Activated CD4-positive, alpha-beta T cell treated with anti-CD3 and anti-CD28 coated beads, Interleukin-2, amount 10 ng/mL, durations not matched to agents 7 days and 5 days (primary cell): ENCODE results near the gene GNPAT. TPM values are rescaled to one million over a fixed set of nuclear protein-coding genes. Genes with fewer than 3 reads are reported as not detected.

Experiments
- CTCF ChIA-PET: fragments of 350-600 bp; sonication (Branson Sonifier 250); formaldehyde crosslinking; loops from one replicate; lab custom pipeline; 2021; ENCODE audit warnings: antibody characterized with exemption; lab: Charles Lee
- POLR2A ChIA-PET: fragments of 350-600 bp; sonication (Branson Sonifier 250); formaldehyde crosslinking; loops from one replicate; lab custom pipeline; 2021; ENCODE audit warnings: antibody characterized with exemption; lab: Charles Lee
- DNase-seq: peaks from one replicate; pipeline ENCODE4 v3.0.0-alpha.2; 2020
- H3K27ac Mint-ChIP-seq: one replicate; pipeline ENCODE4 v1.8.0; 2021; ENCODE audit warnings: mild to moderate bottlenecking, moderate library complexity, mixed read lengths
- H3K27me3 Mint-ChIP-seq: one replicate; pipeline ENCODE4 v1.8.0; 2021; ENCODE audit warnings: mixed read lengths
- H3K36me3 Mint-ChIP-seq: one replicate; pipeline ENCODE4 v1.8.0; 2021; ENCODE audit warnings: low read depth, mixed read lengths
- H3K4me1 Mint-ChIP-seq: one replicate; pipeline ENCODE4 v1.8.0; 2021; ENCODE audit warnings: mixed read lengths
- H3K4me3 Mint-ChIP-seq: one replicate; pipeline ENCODE4 v1.8.0; 2021; ENCODE audit warnings: mild to moderate bottlenecking, moderate library complexity, mixed read lengths
- H3K9me3 Mint-ChIP-seq: one replicate; pipeline ENCODE4 v1.8.0; 2021; ENCODE audit warnings: mixed read lengths
- total RNA-seq, 2 experiments: library from RNA; stranded (reverse); gene quantifications; one replicate each; pipeline ENCODE4 v1.2.3, GENCODE V29; 2021

GNPAT gene
- total RNA-seq, 2 experiments from 2014 or later: 38.6 to 40.1 TPM

- DNase-seq: no peak
- Mint-ChIP-seq H3K27me3 (peaks cover 2% of the 10 kb centered on the region), H3K4me1 (peaks cover 3% of the 10 kb centered on the region), H3K9me3 (no peaks in the 10 kb centered on the region), H3K36me3 (no peaks in the 10 kb centered on the region), H3K4me3 (no peak overlapping the region), H3K27ac (no peak overlapping the region)
- ChIA-PET POLR2A (no interaction called here), CTCF (interaction anchor here (1.5 kb wide), 1 partner anchor 15 kb away, joined by 4 read pairs; no protein-coding TSS in a partner anchor)
These were observed 72.6 kb downstream of the GNPAT start for GRCh38 chr1:231313661-231314060.

GRCh38 chr1:231315887-231316286, 74.9 kb downstream of the GNPAT start:
- H3K9me3 Mint-ChIP-seq: no peaks in the 10 kb centered on the region
- H3K27me3 Mint-ChIP-seq: peaks cover 2% of the 10 kb centered on the region
- DNase-seq: peak; percentile 39
- POLR2A ChIA-PET: no interaction called here
- no peak overlapping the region for H3K27ac Mint-ChIP-seq
- CTCF ChIA-PET: interaction anchor here (0.6 to 3.0 kb wide), 11 partner anchors 11 to 1515 kb away, joined by 3 to 14 read pairs (median 3); partner anchors contain the start of genes EXOC8 and SPRTN
- no peak overlapping the region for H3K4me3 Mint-ChIP-seq
- no peaks in the 10 kb centered on the region for H3K36me3 Mint-ChIP-seq
- peaks cover 3% of the 10 kb centered on the region for H3K4me1 Mint-ChIP-seq

DNA sequence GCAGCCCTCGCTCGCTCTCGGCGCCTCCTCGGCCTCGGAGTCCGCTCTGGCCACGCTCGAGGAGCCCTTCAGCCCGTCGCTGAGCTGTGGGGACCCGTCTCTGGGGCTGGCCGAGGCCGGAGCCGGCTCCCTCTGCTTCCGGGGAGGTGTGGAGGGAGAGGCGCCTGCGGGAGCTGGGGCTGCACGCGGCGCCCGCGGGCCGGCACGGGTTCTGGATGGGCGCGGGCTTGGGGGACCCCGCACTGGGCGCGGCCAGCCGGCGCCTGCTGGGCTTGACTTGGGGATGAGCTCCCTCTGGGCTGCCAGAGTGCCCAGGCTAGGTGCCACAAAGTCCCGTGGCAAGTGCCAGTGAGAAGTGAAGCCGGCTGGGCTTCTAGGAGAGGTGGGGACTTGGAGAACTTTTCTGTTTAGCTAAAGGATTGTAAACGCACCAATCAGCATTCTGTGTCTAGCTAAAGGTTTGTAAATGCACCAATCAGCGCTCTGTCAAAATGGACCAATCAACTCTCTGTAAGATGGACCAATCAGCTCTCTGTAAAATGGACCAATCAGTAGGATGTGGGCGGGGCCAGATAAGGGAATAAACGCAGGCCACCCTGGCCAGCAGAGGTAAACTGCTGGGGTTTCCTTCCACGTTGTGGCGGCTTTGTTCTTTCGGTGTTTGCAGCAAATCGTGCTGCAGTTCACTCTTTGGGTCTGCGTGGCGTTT, 76.4 kb downstream of the GNPAT start:
- Mint-ChIP-seq H3K36me3 (no peaks in the 10 kb centered on the region), H3K27me3 (peaks cover 2% of the 10 kb centered on the region), H3K4me3 (no peak overlapping the region), H3K4me1 (peaks cover 3% of the 10 kb centered on the region), H3K27ac (no peak overlapping the region), H3K9me3 (no peaks in the 10 kb centered on the region)
- no peak for DNase-seq
- POLR2A ChIA-PET: no interaction called here
- CTCF ChIA-PET: interaction anchor here (1.1 to 3.0 kb wide), 3 partner anchors 9 to 21 kb away, joined by 3 to 14 read pairs (median 4); partner anchors contain the start of genes EXOC8 and SPRTN

DNA sequence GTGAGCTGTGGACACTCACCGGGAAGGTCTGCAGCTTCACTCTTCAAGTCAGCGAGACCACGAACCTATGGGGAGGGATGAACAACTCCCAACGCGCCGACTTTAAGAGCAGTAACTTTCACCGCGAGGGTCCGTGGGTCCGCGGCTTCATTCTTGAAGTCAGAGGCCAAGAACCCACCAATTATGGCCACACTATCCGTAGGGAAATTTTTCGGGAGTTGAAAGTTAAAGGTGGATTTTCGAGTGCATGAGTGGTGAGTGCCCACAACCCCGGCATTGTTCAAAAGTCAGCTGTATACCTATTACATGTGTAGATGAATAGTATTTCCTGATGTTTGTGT, 77.0 kb downstream of the GNPAT start:
- POLR2A ChIA-PET: no interaction called here
- DNase-seq: no peak
- H3K9me3 Mint-ChIP-seq: no peaks in the 10 kb centered on the region
- peaks cover 2% of the 10 kb centered on the region for H3K27me3 Mint-ChIP-seq
- no peak overlapping the region for H3K4me3 Mint-ChIP-seq
- H3K36me3 Mint-ChIP-seq: no peaks in the 10 kb centered on the region
- H3K4me1 Mint-ChIP-seq: peaks cover 3% of the 10 kb centered on the region
- CTCF ChIA-PET: interaction anchor here (1.1 to 3.0 kb wide), 2 partner anchors 20 to 40 kb away, joined by 3 to 14 read pairs; partner anchors contain the start of genes EXOC8 and SPRTN
- H3K27ac Mint-ChIP-seq: no peak overlapping the region

DNA sequence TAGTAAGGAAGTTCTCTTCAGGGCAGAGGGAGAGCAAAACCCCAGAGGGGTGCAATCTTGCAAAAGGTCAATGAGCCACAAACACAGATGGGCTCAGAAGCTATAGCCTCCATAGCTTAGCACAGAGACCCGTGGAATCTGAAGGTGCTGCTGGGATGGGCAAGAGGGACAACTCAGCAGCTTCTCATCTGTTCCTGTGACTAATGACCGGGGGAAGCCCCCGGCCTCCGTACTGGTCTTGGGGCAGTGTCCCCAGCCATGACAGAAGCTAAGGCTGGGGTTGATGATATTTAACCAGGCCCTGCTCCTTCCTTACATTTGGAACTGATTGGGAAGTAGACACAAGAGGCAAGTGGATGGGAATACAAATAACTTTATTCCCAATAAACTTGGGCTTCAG, 77.6 kb downstream of the GNPAT start:
- Mint-ChIP-seq H3K4me3 (no peak overlapping the region), H3K4me1 (peaks cover 3% of the 10 kb centered on the region), H3K9me3 (no peaks in the 10 kb centered on the region), H3K36me3 (no peaks in the 10 kb centered on the region), H3K27ac (no peak overlapping the region), H3K27me3 (no peaks in the 10 kb centered on the region)
- ChIA-PET CTCF (interaction anchor here (1.1 kb wide), 1 partner anchor 41 kb away, joined by 3 read pairs; no protein-coding TSS in a partner anchor), POLR2A (no interaction called here)
- DNase-seq: no peak

DNA sequence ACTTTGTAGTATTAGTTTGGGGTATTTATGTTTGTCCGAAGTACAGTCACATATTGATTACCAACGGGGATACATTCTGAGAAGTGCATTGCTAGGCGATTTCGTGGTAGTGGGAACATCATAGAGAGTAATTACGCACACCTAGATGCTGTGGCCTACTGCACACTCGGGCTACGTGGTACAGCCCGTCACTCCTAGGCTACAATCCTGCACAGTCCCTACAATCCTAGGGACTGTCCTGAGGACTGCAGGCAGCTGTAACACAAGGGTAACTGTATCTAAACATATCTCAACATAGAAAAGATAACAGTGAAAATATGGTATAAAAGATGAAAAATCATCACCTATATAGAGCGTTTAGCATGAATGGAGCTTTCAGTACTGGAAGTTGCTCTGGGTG, 78.1 kb downstream of the GNPAT start:
- Mint-ChIP-seq H3K4me3 (no peak overlapping the region), H3K27me3 (no peaks in the 10 kb centered on the region), H3K9me3 (no peaks in the 10 kb centered on the region), H3K4me1 (peaks cover 3% of the 10 kb centered on the region), H3K36me3 (no peaks in the 10 kb centered on the region), H3K27ac (no peak overlapping the region)
- DNase-seq: no peak
- CTCF ChIA-PET: interaction anchor here (1.1 kb wide), 1 partner anchor 41 kb away, joined by 3 read pairs; no protein-coding TSS in a partner anchor
- POLR2A ChIA-PET: no interaction called here

DNA sequence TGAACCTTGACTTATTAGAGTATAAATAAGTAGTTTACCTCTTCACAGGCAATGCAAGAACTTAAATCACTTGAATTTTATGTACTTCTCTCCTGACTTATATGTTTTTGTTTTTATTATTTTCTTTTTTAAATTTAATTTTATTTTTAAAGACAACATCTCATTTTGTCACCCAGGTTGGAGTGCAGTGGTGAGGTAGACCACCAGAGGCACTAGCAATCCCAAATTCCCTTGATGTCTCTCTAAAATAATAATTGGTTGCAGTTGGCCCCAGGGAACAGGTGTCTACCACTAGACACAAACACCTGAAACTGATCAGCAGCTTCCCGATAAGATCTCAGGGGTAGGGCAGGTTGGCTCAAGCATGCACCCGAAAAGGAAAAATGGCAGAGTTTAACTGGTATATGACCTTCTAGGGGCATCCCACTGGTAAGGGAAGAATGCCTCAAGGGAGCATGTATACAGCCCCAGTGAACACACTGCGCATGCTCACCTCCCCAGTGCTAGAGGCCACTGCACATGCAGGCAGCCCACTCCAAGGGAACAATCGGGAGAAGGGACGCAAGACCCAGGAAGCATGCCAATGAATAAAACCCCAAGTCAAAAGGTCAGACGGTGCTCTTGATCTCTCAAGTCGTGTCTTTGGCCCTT, 82.0 kb downstream of the GNPAT start:
- DNase-seq: no peak
- no peak overlapping the region for H3K27ac Mint-ChIP-seq
- CTCF ChIA-PET: no interaction called here
- POLR2A ChIA-PET: no interaction called here
- H3K4me1 Mint-ChIP-seq: no peaks in the 10 kb centered on the region
- H3K4me3 Mint-ChIP-seq: no peak overlapping the region
- H3K9me3 Mint-ChIP-seq: no peaks in the 10 kb centered on the region
- no peaks in the 10 kb centered on the region for H3K36me3 Mint-ChIP-seq
- no peaks in the 10 kb centered on the region for H3K27me3 Mint-ChIP-seq

DNA sequence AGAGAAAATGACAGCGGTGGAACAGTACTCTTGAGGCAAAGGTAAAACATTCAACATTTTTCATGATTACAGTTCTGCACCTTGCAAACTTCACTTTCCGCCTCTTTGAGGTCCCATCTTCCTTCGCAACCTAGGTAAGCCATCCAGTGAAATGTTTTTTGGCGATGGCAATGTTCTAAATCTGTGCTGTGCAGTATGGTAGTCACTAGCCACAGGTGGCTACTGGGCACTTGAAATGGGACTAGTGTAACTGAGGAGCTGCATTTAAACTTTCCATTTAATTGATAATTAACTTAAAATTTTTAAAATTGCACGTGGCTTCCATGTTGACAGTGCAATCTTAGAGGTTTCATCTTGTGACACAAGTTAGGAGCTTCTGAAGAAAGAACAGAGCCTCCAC, 83.6 kb downstream of the GNPAT start:
- CTCF ChIA-PET: interaction anchor here (1.2 to 1.5 kb wide), 2 partner anchors 11 to 13 kb away, joined by 4 read pairs; partner anchors contain the start of genes EXOC8 and SPRTN
- no peaks in the 10 kb centered on the region for H3K9me3 Mint-ChIP-seq
- POLR2A ChIA-PET: no interaction called here
- H3K27ac Mint-ChIP-seq: no peak overlapping the region
- H3K36me3 Mint-ChIP-seq: no peaks in the 10 kb centered on the region
- no peaks in the 10 kb centered on the region for H3K27me3 Mint-ChIP-seq
- no peak overlapping the region for H3K4me3 Mint-ChIP-seq
- DNase-seq: no peak
- H3K4me1 Mint-ChIP-seq: peaks cover 2% of the 10 kb centered on the region

GRCh38 chr1:231326248-231326647, 85.2 kb downstream of the GNPAT start:
- Mint-ChIP-seq H3K4me1 (peaks cover 4% of the 10 kb centered on the region), H3K9me3 (no peaks in the 10 kb centered on the region), H3K27ac (no peak overlapping the region), H3K27me3 (no peaks in the 10 kb centered on the region), H3K4me3 (no peak overlapping the region), H3K36me3 (no peaks in the 10 kb centered on the region)
- ChIA-PET CTCF (interaction anchor here (0.7 kb wide), 2 partner anchors 9 to 224 kb away, joined by 3 to 4 read pairs; no protein-coding TSS in a partner anchor), POLR2A (no interaction called here)
- DNase-seq: no peak

Other genes starting within 250 kb of the GNPAT start
- 1 to 10 TPM; 5.0 to 5.5 TPM for gene FAM89A, start 201.0 kb upstream of the GNPAT start, total RNA-seq
- gene TRIM67, start 79.2 kb upstream of the GNPAT start, total RNA-seq: not detected
- gene EXOC8, start 96.6 kb downstream of the GNPAT start, total RNA-seq: 10 to 100 TPM; 20.6 to 21.9 TPM
- gene SPRTN, start 97.1 kb downstream of the GNPAT start, total RNA-seq: 10 to 100 TPM; 12.5 to 19.0 TPM
- 10 to 100 TPM; 29.3 to 39.7 TPM for gene EGLN1, start 181.1 kb downstream of the GNPAT start, total RNA-seq